HL-60 (cell line): ENCODE results near the gene C17orf100.

Experiments used
- CTCF ChIP-seq: IDR thresholded peaks from one replicate; pipeline ENCODE4 v1.5.1; 2011; ENCODE audit warnings: low read length, control low read depth, inconsistent platforms; ENCODE audit not compliant: insufficient read depth
- POLR2AphosphoS5 ChIP-seq: IDR thresholded peaks from 2 replicates; pipeline ENCODE4 v1.6.1; 2012; ENCODE audit warnings: low read depth
- REST ChIP-seq: IDR thresholded peaks from 2 replicates; pipeline ENCODE4 v1.6.1; 2012; ENCODE audit warnings: low read depth; ENCODE audit not compliant: insufficient replicate concordance
- SPI1 ChIP-seq: IDR thresholded peaks from 2 replicates; pipeline ENCODE4 v1.6.1; 2012; ENCODE audit warnings: low read depth, mild to moderate bottlenecking, borderline replicate concordance

GRCh38 chr17:6657633-6658287 is 6.2 kb downstream of the C17orf100 start:
- TF ChIP-seq CTCF (no peak), REST (no peak), POLR2AphosphoS5 (no peak), SPI1 (no peak)
